Progenitor cell of endocrine pancreas (in vitro differentiated cells): ENCODE data around the gene SPSB2. TPM values are rescaled to one million over a fixed set of nuclear protein-coding genes. Genes with fewer than 3 reads are reported as not detected.

Experiments
- DNase-seq: peaks from one replicate; pipeline ENCODE4 v3.0.0; 2021; ENCODE audit warnings: low spot score; ENCODE audit not compliant: unreplicated experiment
- H3K27ac Mint-ChIP-seq: 2 replicates; pipeline ENCODE4 v1.8.0; 2021; ENCODE audit warnings: mild to moderate bottlenecking, moderate library complexity, mixed read lengths
- H3K27me3 Mint-ChIP-seq: 2 replicates; pipeline ENCODE4 v1.8.0; 2021; ENCODE audit warnings: mixed read lengths
- H3K36me3 Mint-ChIP-seq: 2 replicates; pipeline ENCODE4 v1.8.0; 2022; ENCODE audit warnings: mixed read lengths; ENCODE audit not compliant: insufficient read depth
- H3K4me1 Mint-ChIP-seq: 2 replicates; pipeline ENCODE4 v1.8.0; 2021; ENCODE audit warnings: low read depth, mixed read lengths
- H3K4me3 Mint-ChIP-seq: 2 replicates; pipeline ENCODE4 v1.8.0; 2021; ENCODE audit warnings: low read depth, mild to moderate bottlenecking, moderate library complexity, mixed read lengths
- H3K9me3 Mint-ChIP-seq: 2 replicates; pipeline ENCODE4 v1.8.0; 2021; ENCODE audit warnings: low read depth, mixed read lengths
- long read RNA-seq: library from polyadenylated mRNA; unstranded; transcript quantifications from one replicate; pipeline ENCODE4 v2.0.0, GENCODE V29; 2020
- total RNA-seq: library from RNA; stranded (reverse); gene quantifications from 2 replicates; pipeline ENCODE4 v1.2.1, GENCODE V29; 2021
- TF ChIP-seq, protein P1 (sequence below): fragments of 200-600 bp; sonication (generic); IDR thresholded peaks from one replicate; pipeline ENCODE4 v1.5.0; 2021; ENCODE audit warnings: antibody characterized with exemption, mild to moderate bottlenecking; ENCODE audit not compliant: unreplicated experiment

SPSB2 gene, protein sequence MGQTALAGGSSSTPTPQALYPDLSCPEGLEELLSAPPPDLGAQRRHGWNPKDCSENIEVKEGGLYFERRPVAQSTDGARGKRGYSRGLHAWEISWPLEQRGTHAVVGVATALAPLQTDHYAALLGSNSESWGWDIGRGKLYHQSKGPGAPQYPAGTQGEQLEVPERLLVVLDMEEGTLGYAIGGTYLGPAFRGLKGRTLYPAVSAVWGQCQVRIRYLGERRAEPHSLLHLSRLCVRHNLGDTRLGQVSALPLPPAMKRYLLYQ
- 11.7 and 15.7 TPM in 2 replicates for total RNA-seq
- long read RNA-seq, partial matches to known transcripts, result 4 of 7 reads
- long read RNA-seq, other reads (novel, unspliced or antisense), result 0 of 7 reads

DNA sequence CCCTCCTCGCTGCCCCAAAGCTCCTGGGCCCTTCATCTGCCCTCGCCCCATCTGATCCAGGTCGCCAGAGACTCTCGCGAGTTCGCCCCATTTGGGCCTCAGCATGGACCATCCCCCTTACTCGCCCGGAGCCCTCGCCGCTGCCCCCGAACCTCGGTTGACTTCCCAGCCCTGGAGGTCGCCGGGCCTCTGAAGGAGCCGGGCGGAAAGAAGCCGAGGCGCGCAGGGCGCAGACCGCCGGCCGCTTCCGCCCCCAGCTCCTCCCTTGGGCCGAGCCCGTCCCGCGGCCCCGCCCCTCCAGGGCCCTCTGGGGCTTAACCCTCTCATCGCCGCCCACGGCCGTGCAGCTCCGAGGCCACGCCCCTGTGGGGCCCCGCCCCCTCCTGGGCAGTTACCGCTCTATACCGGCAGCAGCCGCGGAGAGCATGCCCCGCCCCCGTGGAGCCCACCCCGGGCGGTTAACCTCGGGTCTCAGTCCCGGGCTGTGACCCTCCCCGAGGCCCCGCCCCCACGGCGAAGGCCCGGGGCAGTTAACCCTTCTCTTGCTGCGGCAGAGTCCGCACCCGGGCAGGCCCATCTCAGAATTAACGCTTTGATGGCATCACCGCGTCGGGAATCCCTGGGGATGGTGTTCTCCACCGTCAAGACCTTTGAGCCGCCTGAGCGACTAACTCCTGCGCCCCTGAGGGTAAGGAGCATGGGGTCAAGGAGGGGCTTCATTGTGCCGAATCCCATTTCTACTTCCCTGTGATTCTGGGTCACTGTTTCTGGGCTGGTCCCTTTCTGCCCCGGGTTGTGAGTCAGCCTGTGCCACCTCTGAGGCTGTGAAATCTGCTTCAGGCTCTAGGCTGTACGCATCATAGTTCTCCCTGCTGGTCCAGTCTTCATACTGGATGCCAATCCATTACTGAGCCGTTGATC lies at the start of gene SPSB2:
SPSB2 (minus strand) TSS at position 210 of the 921 bp plus-strand sequence. CDS start 402 bp downstream, outside the sequence.
- DNase-seq, result peak; percentile 100
- no peaks in the 10 kb centered on the region for H3K27me3 Mint-ChIP-seq
- H3K36me3 Mint-ChIP-seq, result peaks cover 23% of the 10 kb centered on the region
- H3K4me1 Mint-ChIP-seq, result peaks cover 28% of the 10 kb centered on the region
- peak within 1 kb of the TSS; percentile 93 for H3K4me3 Mint-ChIP-seq
- no peaks in the 10 kb centered on the region for H3K9me3 Mint-ChIP-seq
- TF ChIP-seq, protein P1, sequence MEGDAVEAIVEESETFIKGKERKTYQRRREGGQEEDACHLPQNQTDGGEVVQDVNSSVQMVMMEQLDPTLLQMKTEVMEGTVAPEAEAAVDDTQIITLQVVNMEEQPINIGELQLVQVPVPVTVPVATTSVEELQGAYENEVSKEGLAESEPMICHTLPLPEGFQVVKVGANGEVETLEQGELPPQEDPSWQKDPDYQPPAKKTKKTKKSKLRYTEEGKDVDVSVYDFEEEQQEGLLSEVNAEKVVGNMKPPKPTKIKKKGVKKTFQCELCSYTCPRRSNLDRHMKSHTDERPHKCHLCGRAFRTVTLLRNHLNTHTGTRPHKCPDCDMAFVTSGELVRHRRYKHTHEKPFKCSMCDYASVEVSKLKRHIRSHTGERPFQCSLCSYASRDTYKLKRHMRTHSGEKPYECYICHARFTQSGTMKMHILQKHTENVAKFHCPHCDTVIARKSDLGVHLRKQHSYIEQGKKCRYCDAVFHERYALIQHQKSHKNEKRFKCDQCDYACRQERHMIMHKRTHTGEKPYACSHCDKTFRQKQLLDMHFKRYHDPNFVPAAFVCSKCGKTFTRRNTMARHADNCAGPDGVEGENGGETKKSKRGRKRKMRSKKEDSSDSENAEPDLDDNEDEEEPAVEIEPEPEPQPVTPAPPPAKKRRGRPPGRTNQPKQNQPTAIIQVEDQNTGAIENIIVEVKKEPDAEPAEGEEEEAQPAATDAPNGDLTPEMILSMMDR, result no peak
- H3K27ac Mint-ChIP-seq, result peak within 1 kb of the TSS; percentile 95

DNA sequence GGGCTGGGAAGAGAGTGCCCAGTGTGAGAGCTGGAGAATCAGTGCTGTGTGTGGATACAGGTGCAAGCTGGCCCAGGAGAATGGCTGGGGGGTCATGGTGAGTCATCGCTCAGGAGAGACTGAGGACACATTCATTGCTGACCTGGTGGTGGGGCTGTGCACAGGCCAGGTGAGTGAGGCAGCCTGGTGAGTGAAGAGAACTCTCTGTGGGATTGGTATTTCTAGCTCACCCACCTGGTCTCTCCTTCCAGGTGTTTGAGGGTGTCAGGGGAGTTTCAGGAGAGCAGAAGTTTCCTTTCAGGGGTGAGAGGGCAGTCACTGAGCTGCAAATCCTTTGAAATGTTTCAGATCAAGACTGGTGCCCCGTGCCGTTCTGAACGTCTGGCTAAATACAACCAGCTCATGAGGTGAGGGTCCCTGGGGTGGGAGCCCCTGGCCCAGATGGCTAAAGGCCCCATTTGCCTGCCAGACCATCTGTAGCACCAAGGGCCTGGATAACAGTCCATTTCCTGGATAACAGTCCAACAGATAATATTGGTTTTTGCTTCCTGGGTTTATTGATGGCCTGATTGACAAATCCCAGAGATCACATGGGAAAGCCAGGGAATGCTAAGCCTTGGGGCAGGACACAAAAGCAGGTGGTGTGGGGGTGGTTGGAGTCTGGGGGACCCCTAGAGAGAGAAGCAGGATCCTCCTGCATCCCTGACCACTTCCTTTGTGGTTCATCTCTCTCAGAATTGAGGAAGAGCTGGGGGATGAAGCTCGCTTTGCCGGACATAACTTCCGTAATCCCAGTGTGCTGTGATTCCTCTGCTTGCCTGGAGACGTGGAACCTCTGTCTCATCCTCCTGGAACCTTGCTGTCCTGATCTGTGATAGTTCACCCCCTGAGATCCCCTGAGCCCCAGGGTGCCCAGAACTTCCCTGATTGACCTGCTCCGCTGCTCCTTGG lies 49.2 kb upstream of the SPSB2 start:
- H3K27ac Mint-ChIP-seq, result peak overlapping the region; percentile 18
- H3K9me3 Mint-ChIP-seq, result no peaks in the 10 kb centered on the region
- TF ChIP-seq, protein P1, result no peak
- H3K4me3 Mint-ChIP-seq, result no peak overlapping the region
- DNase-seq, result no peak
- no peaks in the 10 kb centered on the region for H3K27me3 Mint-ChIP-seq
- peaks cover 11% of the 10 kb centered on the region for H3K36me3 Mint-ChIP-seq
- H3K4me1 Mint-ChIP-seq, result peaks cover 32% of the 10 kb centered on the region

DNA sequence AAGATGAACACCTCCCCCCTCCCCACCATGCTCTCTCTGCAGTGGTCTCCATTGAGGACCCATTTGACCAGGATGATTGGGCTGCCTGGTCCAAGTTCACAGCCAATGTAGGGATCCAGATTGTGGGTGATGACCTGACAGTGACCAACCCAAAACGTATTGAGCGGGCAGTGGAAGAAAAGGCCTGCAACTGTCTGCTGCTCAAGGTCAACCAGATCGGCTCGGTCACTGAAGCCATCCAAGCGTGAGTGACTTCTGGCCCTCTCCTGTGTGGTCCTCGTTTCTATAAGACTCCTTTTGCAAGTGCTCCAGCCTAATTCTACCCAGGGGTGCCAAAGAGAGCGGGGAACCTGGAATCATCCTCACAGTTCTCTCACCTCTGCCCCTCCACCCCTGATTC lies 48.4 kb upstream of the SPSB2 start:
- Mint-ChIP-seq H3K36me3 (peaks cover 11% of the 10 kb centered on the region), H3K27ac (peak overlapping the region; percentile 17), H3K4me1 (peaks cover 25% of the 10 kb centered on the region), H3K9me3 (no peaks in the 10 kb centered on the region), H3K27me3 (no peaks in the 10 kb centered on the region), H3K4me3 (no peak overlapping the region)
- TF ChIP-seq, protein P1, result no peak
- DNase-seq, result no peak

DNA sequence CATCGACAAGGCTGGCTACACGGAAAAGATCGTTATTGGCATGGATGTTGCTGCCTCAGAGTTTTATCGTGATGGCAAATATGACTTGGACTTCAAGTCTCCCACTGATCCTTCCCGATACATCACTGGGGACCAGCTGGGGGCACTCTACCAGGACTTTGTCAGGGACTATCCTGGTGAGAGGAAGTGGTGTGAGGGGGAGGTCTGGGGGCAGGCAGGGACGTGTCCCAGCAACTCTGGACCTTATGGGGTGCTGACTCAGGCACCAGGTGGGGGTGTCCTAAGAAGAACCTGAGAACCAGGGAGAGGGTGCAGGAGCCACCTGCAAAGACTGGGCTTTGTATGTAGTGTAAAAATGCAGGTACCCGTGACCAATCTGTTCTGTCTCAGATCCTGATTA lies 46.5 kb upstream of the SPSB2 start:
- no peak overlapping the region for H3K27ac Mint-ChIP-seq

More for the DNA sequence above, 46.5 kb upstream of the SPSB2 start:
- Mint-ChIP-seq H3K9me3 (no peaks in the 10 kb centered on the region), H3K4me1 (peaks cover 18% of the 10 kb centered on the region), H3K4me3 (no peak overlapping the region), H3K36me3 (peaks cover 12% of the 10 kb centered on the region), H3K27me3 (peaks cover 7% of the 10 kb centered on the region)
- DNase-seq, result no peak
- TF ChIP-seq, protein P1, result no peak
